Spleen (tissue), 7 donors: ENCODE data around the gene CDR2L.

Experiments
- POLR2A ChIP-seq, 3 donors: fragments of 450-650 bp; IDR thresholded peaks; one replicate each; pipeline ENCODE4 v1.5.1; 2017; ENCODE audit warnings: antibody characterized with exemption in 3 of 3, mild to moderate bottlenecking in 1 of 3
- POLR2AphosphoS5 ChIP-seq, 3 donors: sonication (generic); formaldehyde crosslinking; IDR thresholded peaks; one replicate each; pipeline ENCODE4 v1.5.1; 2017; ENCODE audit warnings: antibody characterized with exemption in 3 of 3
- TF ChIP-seq, protein P1 (sequence below), 11 experiments: fragments of 200-600 bp in 7 of 11; fragments of 450-650 bp in 4 of 11; sonication (generic) in 4 of 11; IDR thresholded peaks in 8 of 11; conservative IDR thresholded peaks in 3 of 11; 1 replicate in 7 of 11; 2 replicates in 4 of 11; pipeline versions ENCODE4 v1.4.0 to v1.8.0; 2016 to 2021; ENCODE audit warnings: antibody characterized with exemption in 11 of 11, inconsistent platforms in 4 of 11, mild to moderate bottlenecking in 1 of 11
- donor health status: DM: no; HTN: no; CAD: no; lungs with moderate emphysema.
- donor health status: DM: no; HTN: no; CAD: no.
- donor health status: DM: no; HTN: no; CAD: no.

DNA sequence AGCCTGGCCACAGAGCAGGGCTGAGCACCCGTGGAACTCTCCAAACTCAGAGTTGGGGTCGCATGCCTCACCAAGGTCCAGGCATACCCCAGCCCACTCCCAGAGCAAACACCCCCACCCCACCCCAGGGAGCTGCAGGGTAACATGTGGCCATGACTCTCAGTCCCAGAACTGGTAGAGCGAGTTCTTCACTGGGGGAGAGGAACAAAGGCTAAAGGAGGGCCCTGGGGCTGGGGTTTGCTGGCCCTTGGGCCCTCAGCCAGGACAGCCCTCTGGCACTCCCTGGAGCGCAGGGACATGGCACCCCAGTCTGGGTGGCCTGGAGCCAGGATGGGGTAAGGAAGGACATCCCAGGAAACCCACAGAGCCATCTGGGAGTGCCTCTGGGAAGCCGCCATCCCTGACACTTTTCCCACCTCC is 19.1 kb upstream of the CDR2L start:
- TF ChIP-seq POLR2A (IDR thresholded peaks at IDR 0.05), result no peak
- TF ChIP-seq, protein P1, sequence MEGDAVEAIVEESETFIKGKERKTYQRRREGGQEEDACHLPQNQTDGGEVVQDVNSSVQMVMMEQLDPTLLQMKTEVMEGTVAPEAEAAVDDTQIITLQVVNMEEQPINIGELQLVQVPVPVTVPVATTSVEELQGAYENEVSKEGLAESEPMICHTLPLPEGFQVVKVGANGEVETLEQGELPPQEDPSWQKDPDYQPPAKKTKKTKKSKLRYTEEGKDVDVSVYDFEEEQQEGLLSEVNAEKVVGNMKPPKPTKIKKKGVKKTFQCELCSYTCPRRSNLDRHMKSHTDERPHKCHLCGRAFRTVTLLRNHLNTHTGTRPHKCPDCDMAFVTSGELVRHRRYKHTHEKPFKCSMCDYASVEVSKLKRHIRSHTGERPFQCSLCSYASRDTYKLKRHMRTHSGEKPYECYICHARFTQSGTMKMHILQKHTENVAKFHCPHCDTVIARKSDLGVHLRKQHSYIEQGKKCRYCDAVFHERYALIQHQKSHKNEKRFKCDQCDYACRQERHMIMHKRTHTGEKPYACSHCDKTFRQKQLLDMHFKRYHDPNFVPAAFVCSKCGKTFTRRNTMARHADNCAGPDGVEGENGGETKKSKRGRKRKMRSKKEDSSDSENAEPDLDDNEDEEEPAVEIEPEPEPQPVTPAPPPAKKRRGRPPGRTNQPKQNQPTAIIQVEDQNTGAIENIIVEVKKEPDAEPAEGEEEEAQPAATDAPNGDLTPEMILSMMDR (IDR thresholded peaks at IDR 0.05 in 8 of 11, conservative IDR thresholded peaks at IDR 0.05 in 3 of 11), result no peak
- TF ChIP-seq POLR2AphosphoS5 (IDR thresholded peaks at IDR 0.05), result no peak
